Measurements from ENCODE around the gene CHRNA9. TPM values are rescaled to one million over a fixed set of nuclear protein-coding genes. Genes with fewer than 3 reads are reported as not detected.

Gene CHRNA9, protein sequence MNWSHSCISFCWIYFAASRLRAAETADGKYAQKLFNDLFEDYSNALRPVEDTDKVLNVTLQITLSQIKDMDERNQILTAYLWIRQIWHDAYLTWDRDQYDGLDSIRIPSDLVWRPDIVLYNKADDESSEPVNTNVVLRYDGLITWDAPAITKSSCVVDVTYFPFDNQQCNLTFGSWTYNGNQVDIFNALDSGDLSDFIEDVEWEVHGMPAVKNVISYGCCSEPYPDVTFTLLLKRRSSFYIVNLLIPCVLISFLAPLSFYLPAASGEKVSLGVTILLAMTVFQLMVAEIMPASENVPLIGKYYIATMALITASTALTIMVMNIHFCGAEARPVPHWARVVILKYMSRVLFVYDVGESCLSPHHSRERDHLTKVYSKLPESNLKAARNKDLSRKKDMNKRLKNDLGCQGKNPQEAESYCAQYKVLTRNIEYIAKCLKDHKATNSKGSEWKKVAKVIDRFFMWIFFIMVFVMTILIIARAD
- 0.36 and 0.59 TPM in 2 replicates for total RNA-seq

DNA sequence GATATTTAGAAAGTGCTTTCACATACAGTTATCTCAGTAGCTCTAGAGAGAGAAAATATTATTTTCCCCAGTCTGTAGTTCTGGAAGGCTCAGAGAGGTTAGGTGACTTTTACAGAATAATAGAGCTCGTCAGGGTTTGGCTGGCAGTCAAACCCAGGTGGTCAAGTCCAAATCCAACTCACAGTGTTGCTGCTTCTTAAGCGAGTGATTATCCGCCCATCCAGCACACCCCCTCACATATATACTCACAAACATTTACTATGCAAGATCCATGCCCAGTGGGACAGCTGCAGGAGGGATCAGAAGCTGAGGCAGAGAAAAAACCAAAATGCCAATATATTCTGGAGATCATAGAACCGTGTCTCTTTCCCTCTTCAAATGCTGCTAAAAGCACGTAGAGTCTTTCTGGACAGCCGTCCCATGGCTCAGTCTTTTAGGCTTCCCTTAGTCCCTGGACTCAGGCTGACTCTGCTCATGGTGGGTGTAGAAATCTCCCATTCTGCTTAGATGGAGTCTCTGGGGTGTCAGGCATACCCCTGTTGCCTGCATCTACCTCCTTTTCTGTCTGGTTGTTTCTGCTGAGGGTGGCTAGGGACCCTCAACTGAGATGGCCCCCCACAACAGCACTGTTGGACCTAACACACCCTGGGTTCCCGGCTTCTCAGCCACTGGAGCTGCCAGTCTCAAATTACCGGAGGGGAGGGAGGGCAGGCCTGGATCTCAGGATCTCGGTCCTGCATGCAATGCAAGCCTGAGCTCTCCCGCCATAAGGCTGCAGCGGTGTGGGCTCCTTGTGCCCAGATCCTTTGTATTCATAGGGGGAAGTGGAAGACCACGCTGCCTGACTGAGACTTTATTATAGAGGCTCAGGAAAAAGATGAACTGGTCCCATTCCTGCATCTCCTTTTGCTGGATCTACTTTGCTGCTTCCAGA lies at the start of gene CHRNA9:
Gene CHRNA9, plus strand, starts transcription at position 743 of the 934 bp plus-strand sequence. Its CDS starts 135 bp downstream, at position 878.
- H3K4me1 ChIP-seq (ENCODE audit: insufficient read depth, low read length): peaks cover 25% of the 10 kb centered on the region
- TF ChIP-seq, protein P1, sequence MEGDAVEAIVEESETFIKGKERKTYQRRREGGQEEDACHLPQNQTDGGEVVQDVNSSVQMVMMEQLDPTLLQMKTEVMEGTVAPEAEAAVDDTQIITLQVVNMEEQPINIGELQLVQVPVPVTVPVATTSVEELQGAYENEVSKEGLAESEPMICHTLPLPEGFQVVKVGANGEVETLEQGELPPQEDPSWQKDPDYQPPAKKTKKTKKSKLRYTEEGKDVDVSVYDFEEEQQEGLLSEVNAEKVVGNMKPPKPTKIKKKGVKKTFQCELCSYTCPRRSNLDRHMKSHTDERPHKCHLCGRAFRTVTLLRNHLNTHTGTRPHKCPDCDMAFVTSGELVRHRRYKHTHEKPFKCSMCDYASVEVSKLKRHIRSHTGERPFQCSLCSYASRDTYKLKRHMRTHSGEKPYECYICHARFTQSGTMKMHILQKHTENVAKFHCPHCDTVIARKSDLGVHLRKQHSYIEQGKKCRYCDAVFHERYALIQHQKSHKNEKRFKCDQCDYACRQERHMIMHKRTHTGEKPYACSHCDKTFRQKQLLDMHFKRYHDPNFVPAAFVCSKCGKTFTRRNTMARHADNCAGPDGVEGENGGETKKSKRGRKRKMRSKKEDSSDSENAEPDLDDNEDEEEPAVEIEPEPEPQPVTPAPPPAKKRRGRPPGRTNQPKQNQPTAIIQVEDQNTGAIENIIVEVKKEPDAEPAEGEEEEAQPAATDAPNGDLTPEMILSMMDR (IDR thresholded peaks at IDR 0.05; ENCODE audit: extremely low read depth, low read depth, low read length): no peak
- DNase-seq (ENCODE audit: insufficient read length, low spot score, missing footprints): no peak
- peak within 1 kb of the TSS; percentile 5 for H3K27ac ChIP-seq (ENCODE audit: low read depth, low read length)
- peak within 1 kb of the TSS; percentile 16 for H3K4me2 ChIP-seq (ENCODE audit: insufficient read depth, low read length)
- no peaks in the 10 kb centered on the region for H3K27me3 ChIP-seq (ENCODE audit: insufficient read depth, low read length)
- H3K36me3 ChIP-seq (ENCODE audit: insufficient read depth, low read length): no peaks in the 10 kb centered on the region
- no peaks in the 10 kb centered on the region for H3K9me3 ChIP-seq (ENCODE audit: low read depth, low read length)
- no peaks in the 10 kb centered on the region for H4K20me1 ChIP-seq (ENCODE audit: insufficient read depth, low read length)
- peak within 1 kb of the TSS; percentile 38 for H2AFZ ChIP-seq (ENCODE audit: low read length)
- no peak within 1 kb of the TSS for H3K4me3 ChIP-seq (ENCODE audit: insufficient read depth, low read length)
- H3K79me2 ChIP-seq (ENCODE audit: insufficient read depth, low read length): no peaks in the 10 kb centered on the region

DNA sequence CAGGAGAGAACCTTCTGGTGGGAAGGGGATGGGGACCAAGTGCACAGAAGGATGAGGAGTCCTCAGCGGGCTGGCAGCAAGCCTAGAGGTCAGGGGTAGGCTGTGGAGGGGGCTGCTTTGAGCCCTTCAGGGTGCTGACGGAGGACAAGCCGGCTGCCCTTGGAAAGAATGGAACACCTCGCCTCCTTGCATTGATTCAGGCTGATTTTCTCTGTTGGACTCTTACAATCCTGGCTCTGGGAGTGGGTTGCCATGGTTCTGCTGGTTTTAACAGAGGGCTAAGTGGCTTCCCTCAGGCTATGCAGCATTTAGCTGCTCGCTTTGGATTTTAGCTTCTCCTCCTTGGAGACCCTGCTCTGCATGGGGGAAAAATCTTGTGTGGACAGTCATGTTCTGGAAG lies 49.4 kb upstream of the CHRNA9 start:
- no peaks in the 10 kb centered on the region for H3K27me3 ChIP-seq (ENCODE audit: insufficient read depth, low read length)
- H3K4me1 ChIP-seq (ENCODE audit: insufficient read depth, low read length): no peaks in the 10 kb centered on the region
- H2AFZ ChIP-seq (ENCODE audit: low read length): no peak overlapping the region
- H3K79me2 ChIP-seq (ENCODE audit: insufficient read depth, low read length): no peaks in the 10 kb centered on the region
- no peaks in the 10 kb centered on the region for H3K36me3 ChIP-seq (ENCODE audit: insufficient read depth, low read length)
- H3K9me3 ChIP-seq (ENCODE audit: low read depth, low read length): no peaks in the 10 kb centered on the region
- DNase-seq (ENCODE audit: insufficient read length, low spot score, missing footprints): no peak
- TF ChIP-seq, protein P1 (IDR thresholded peaks at IDR 0.05; ENCODE audit: extremely low read depth, low read depth, low read length): no peak
- H4K20me1 ChIP-seq (ENCODE audit: insufficient read depth, low read length): no peaks in the 10 kb centered on the region
- H3K4me3 ChIP-seq (ENCODE audit: insufficient read depth, low read length): no peak overlapping the region
- no peak overlapping the region for H3K4me2 ChIP-seq (ENCODE audit: insufficient read depth, low read length)
- no peak overlapping the region for H3K27ac ChIP-seq (ENCODE audit: low read depth, low read length)

DNA sequence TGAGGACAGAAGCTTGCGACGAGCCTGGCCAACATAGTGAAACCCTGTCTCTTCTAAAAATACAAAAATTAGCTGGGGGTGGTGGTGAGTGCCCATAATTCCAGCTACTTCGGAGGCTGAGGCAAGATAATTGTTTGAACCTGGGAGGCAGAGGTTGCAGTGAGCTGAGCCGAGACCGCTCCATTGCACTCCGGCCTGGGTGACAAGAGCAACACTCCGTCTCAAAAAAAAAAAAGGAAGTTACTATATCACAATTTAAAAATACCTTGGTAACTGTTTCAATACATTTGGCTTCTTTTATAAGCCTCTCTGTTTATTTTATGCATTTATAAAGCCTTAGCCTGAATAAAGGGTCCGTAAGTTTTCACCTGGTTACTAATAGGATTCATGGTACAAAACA lies 46.6 kb upstream of the CHRNA9 start:
- no peak overlapping the region for H2AFZ ChIP-seq (ENCODE audit: low read length)
- H3K4me3 ChIP-seq (ENCODE audit: insufficient read depth, low read length): no peak overlapping the region
- H3K9me3 ChIP-seq (ENCODE audit: low read depth, low read length): no peaks in the 10 kb centered on the region
- H3K79me2 ChIP-seq (ENCODE audit: insufficient read depth, low read length): no peaks in the 10 kb centered on the region
- no peaks in the 10 kb centered on the region for H4K20me1 ChIP-seq (ENCODE audit: insufficient read depth, low read length)
- DNase-seq (ENCODE audit: insufficient read length, low spot score, missing footprints): no peak
- no peak overlapping the region for H3K4me2 ChIP-seq (ENCODE audit: insufficient read depth, low read length)
- H3K27me3 ChIP-seq (ENCODE audit: insufficient read depth, low read length): no peaks in the 10 kb centered on the region
- TF ChIP-seq, protein P1 (IDR thresholded peaks at IDR 0.05; ENCODE audit: extremely low read depth, low read depth, low read length): no peak
- H3K36me3 ChIP-seq (ENCODE audit: insufficient read depth, low read length): no peaks in the 10 kb centered on the region
- no peak overlapping the region for H3K27ac ChIP-seq (ENCODE audit: low read depth, low read length)
- no peaks in the 10 kb centered on the region for H3K4me1 ChIP-seq (ENCODE audit: insufficient read depth, low read length)

Data from osteoblast (primary cell).